AG04449 (cell line): ENCODE data around the gene CREB5.

ENCODE experiments used
- CTCF ChIA-PET: fragments of 350-600 bp; formaldehyde crosslinking; extraction: SDS; loops from one replicate; lab custom pipeline; 2021; ENCODE audit warnings: antibody characterized with exemption; lab: Yijun Ruan, JAX
- POLR2A ChIA-PET: fragments of 400-600, 350-600 bp; formaldehyde crosslinking; extraction: SDS; loops from one replicate; lab custom pipeline; 2020; ENCODE audit warnings: antibody characterized with exemption, inconsistent platforms; lab: Yijun Ruan, JAX
- DNase-seq: peaks from one replicate; pipeline ENCODE4 v3.0.0-alpha.2; 2010; ENCODE audit warnings: low read depth, low spot score
- H3K4me3 ChIP-seq: 2 replicates; pipeline ENCODE4 v1.5.1; 2011; ENCODE audit warnings: low read depth, mild to moderate bottlenecking, control low read depth, low read length
- CTCF ChIP-seq: IDR thresholded peaks from one replicate; pipeline ENCODE4 v1.5.1; 2011; ENCODE audit warnings: mild to moderate bottlenecking, moderate library complexity, low read length, control low read depth, inconsistent platforms; ENCODE audit not compliant: insufficient read depth; ENCODE audit errors: missing control alignments

CREB5 gene

GRCh38 chr7:28556671-28557070 lies 144.4 kb downstream of the CREB5 start:
- no peak overlapping the region for H3K4me3 ChIP-seq
- ChIA-PET POLR2A (no interaction called here), CTCF (interaction anchor here (0.9 kb wide), 1 partner anchor 8 kb away, joined by 3 read pairs; no protein-coding TSS in a partner anchor)
- TF ChIP-seq CTCF = no peak
- DNase-seq = no peak

- no peak for TF ChIP-seq CTCF
- POLR2A ChIA-PET = no interaction called here
- H3K4me3 ChIP-seq = no peak overlapping the region
- no peak for DNase-seq
- CTCF ChIA-PET = no interaction called here
These were observed 145.9 kb downstream of the CREB5 start for GRCh38 chr7:28558236-28558635.

- ChIA-PET POLR2A (no interaction called here), CTCF (no interaction called here)
- no peak overlapping the region for H3K4me3 ChIP-seq
- DNase-seq = no peak
- no peak for TF ChIP-seq CTCF
These were observed 148.4 kb downstream of the CREB5 start for GRCh38 chr7:28560767-28561166.

- no peak for DNase-seq
- ChIA-PET POLR2A (no interaction called here), CTCF (no interaction called here)
- TF ChIP-seq CTCF = no peak
- no peak overlapping the region for H3K4me3 ChIP-seq
These were observed 151.7 kb downstream of the CREB5 start for GRCh38 chr7:28564033-28564432.

GRCh38 chr7:28564755-28565374 lies 152.5 kb downstream of the CREB5 start:
- H3K4me3 ChIP-seq = no peak overlapping the region
- TF ChIP-seq CTCF = no peak
- ChIA-PET POLR2A (no interaction called here), CTCF (interaction anchor here (1.1 kb wide), 1 partner anchor 8 kb away, joined by 3 read pairs; no protein-coding TSS in a partner anchor)
- no peak for DNase-seq

GRCh38 chr7:28565980-28566379 lies 153.7 kb downstream of the CREB5 start:
- DNase-seq = no peak
- ChIA-PET CTCF (interaction anchor here (0.6 to 1.3 kb wide), 3 partner anchors 9 to 60 kb away, joined by 3 to 4 read pairs (median 3); no protein-coding TSS in a partner anchor), POLR2A (no interaction called here)
- TF ChIP-seq CTCF = no peak
- H3K4me3 ChIP-seq = no peak overlapping the region
